MCF 10A (cell line): ENCODE results near the gene ATP1B3. TPM values are rescaled to one million over a fixed set of nuclear protein-coding genes. Genes with fewer than 3 reads are reported as not detected.

ENCODE experiments used
- BruUV-seq: library from RNA; stranded (reverse); fragments of 400-500 nt; replicated peaks from 2 replicates; lab custom pipeline; 2021; lab: Mats Ljungman, UMichigan
- CTCF ChIA-PET: fragments of 300-600 bp; sonication (Branson Sonifier 250); formaldehyde crosslinking; extraction: SDS; loops from one replicate; lab custom pipeline; 2021; ENCODE audit warnings: antibody characterized with exemption, inconsistent platforms; lab: Yijun Ruan, JAX
- POLR2A ChIA-PET: fragments of 300-600, 350-650 bp; sonication (Branson Sonifier 250); formaldehyde crosslinking; extraction: SDS; loops from one replicate; lab custom pipeline; 2020; ENCODE audit warnings: antibody characterized with exemption, inconsistent platforms; lab: Yijun Ruan, JAX
- DNase-seq: peaks from one replicate; pipeline ENCODE4 v3.0.0-alpha.2; 2018; ENCODE audit not compliant: unreplicated experiment
- H3K27ac Mint-ChIP-seq: one replicate; pipeline ENCODE4 v1.8.0; 2022; ENCODE audit warnings: mild to moderate bottlenecking, low read depth, mixed read lengths; ENCODE audit not compliant: unreplicated experiment
- H3K27me3 Mint-ChIP-seq: one replicate; pipeline ENCODE4 v1.8.0; 2022; ENCODE audit warnings: mixed read lengths; ENCODE audit not compliant: insufficient read depth, unreplicated experiment
- H3K36me3 Mint-ChIP-seq: one replicate; pipeline ENCODE4 v1.8.0; 2022; ENCODE audit warnings: mild to moderate bottlenecking, moderate library complexity, mixed read lengths; ENCODE audit not compliant: insufficient read depth, unreplicated experiment
- H3K4me1 Mint-ChIP-seq: one replicate; pipeline ENCODE4 v1.8.0; 2022; ENCODE audit warnings: mixed read lengths; ENCODE audit not compliant: insufficient read depth, unreplicated experiment
- H3K4me3 Mint-ChIP-seq: one replicate; pipeline ENCODE4 v1.8.0; 2022; ENCODE audit warnings: mild to moderate bottlenecking, moderate library complexity, mixed read lengths; ENCODE audit not compliant: unreplicated experiment
- H3K9me3 Mint-ChIP-seq: one replicate; pipeline ENCODE4 v1.8.0; 2022; ENCODE audit warnings: mixed read lengths; ENCODE audit not compliant: unreplicated experiment
- CTCF ChIP-seq: fragments of 200-600 bp; IDR thresholded peaks from one replicate; pipeline ENCODE4 v1.8.0; 2022; ENCODE audit warnings: antibody characterized with exemption, mild to moderate bottlenecking; ENCODE audit not compliant: unreplicated experiment
- intact Hi-C: fragments of 100-400 bp; cut with micrococcal nuclease; formaldehyde crosslinking; loops from 2 replicates; pipeline ENCODE4 v1.14.1; 2022
- total RNA-seq: library from RNA; stranded (reverse); gene quantifications from 2 replicates; pipeline ENCODE4 v1.2.3, GENCODE V29; 2022

Gene ATP1B3
- total RNA-seq, 1 experiment from 2014 or later, result 99.9 TPM

- peak; percentile 74 for DNase-seq
- no peaks in the 10 kb centered on the region for H3K27me3 Mint-ChIP-seq
- H3K4me1 Mint-ChIP-seq, result peaks cover 13% of the 10 kb centered on the region
- H3K9me3 Mint-ChIP-seq, result peaks cover 8% of the 10 kb centered on the region
- ChIA-PET POLR2A (interaction anchor here (0.7 to 2.1 kb wide), 8 partner anchors 11 to 333 kb away, joined by 3 to 9 read pairs (median 4); no protein-coding TSS in a partner anchor), CTCF (interaction anchor here (0.5 to 2.0 kb wide), 29 partner anchors 9 to 567 kb away, joined by 3 to 26 read pairs (median 4); partner anchors contain the start of genes ATP1B3 and RNF7)
- TF ChIP-seq CTCF, result peak; percentile 53
- H3K36me3 Mint-ChIP-seq, result peaks cover 87% of the 10 kb centered on the region
- BruUV-seq, result no TSS peak
- no peak overlapping the region for H3K27ac Mint-ChIP-seq
- intact Hi-C loops, result loop anchor here (1.0 to 2.0 kb wide), 3 partner anchors 38 to 338 kb away; partner anchors contain the start of gene RNF7
- no peak overlapping the region for H3K4me3 Mint-ChIP-seq
Observed at GRCh38 chr3:141913150-141913811, 36.8 kb downstream of the ATP1B3 start.

GRCh38 chr3:141914311-141914710 is 37.9 kb downstream of the ATP1B3 start:
- POLR2A ChIA-PET, result interaction anchor here (0.7 to 1.5 kb wide), 3 partner anchors 10 to 21 kb away, joined by 3 read pairs; no protein-coding TSS in a partner anchor
- CTCF ChIA-PET, result interaction anchor here (0.5 to 2.0 kb wide), 18 partner anchors 8 to 581 kb away, joined by 3 to 26 read pairs (median 4); partner anchors contain the start of gene RNF7
- Mint-ChIP-seq H3K4me1 (peaks cover 2% of the 10 kb centered on the region), H3K4me3 (no peak overlapping the region), H3K36me3 (peaks cover 87% of the 10 kb centered on the region), H3K27me3 (no peaks in the 10 kb centered on the region), H3K9me3 (peaks cover 8% of the 10 kb centered on the region), H3K27ac (no peak overlapping the region)
- DNase-seq, result no peak
- intact Hi-C loops, result no loop called here
- TF ChIP-seq CTCF, result no peak
- BruUV-seq, result no TSS peak

- Mint-ChIP-seq H3K4me3 (no peak overlapping the region), H3K4me1 (no peaks in the 10 kb centered on the region), H3K36me3 (peaks cover 91% of the 10 kb centered on the region), H3K9me3 (peaks cover 8% of the 10 kb centered on the region), H3K27me3 (no peaks in the 10 kb centered on the region), H3K27ac (no peak overlapping the region)
- BruUV-seq, result no TSS peak
- TF ChIP-seq CTCF, result no peak
- ChIA-PET CTCF (interaction anchor here (0.6 to 1.8 kb wide), 6 partner anchors 15 to 280 kb away, joined by 3 to 4 read pairs (median 3); partner anchors contain the start of gene RNF7), POLR2A (interaction anchor here (0.6 to 0.7 kb wide), 2 partner anchors 8 to 29 kb away, joined by 3 read pairs; no protein-coding TSS in a partner anchor)
- no peak for DNase-seq
- intact Hi-C loops, result no loop called here
Observed at GRCh38 chr3:141915016-141915415, 38.6 kb downstream of the ATP1B3 start.

GRCh38 chr3:141915766-141916165 is 39.3 kb downstream of the ATP1B3 start:
- no TSS peak for BruUV-seq
- no peak overlapping the region for H3K27ac Mint-ChIP-seq
- POLR2A ChIA-PET, result no interaction called here
- no peak for DNase-seq
- TF ChIP-seq CTCF, result no peak
- intact Hi-C loops, result no loop called here
- no peaks in the 10 kb centered on the region for H3K4me1 Mint-ChIP-seq
- peaks cover 91% of the 10 kb centered on the region for H3K36me3 Mint-ChIP-seq
- H3K4me3 Mint-ChIP-seq, result no peak overlapping the region
- no peaks in the 10 kb centered on the region for H3K27me3 Mint-ChIP-seq
- CTCF ChIA-PET, result no interaction called here
- peaks cover 8% of the 10 kb centered on the region for H3K9me3 Mint-ChIP-seq
